Erythroblast (primary cell): ENCODE data around the gene MED13L.

Experiments
- GATA1 ChIP-seq: IDR thresholded peaks from 2 replicates; pipeline ENCODE4 v1.6.1; 2011; ENCODE audit warnings: low read depth, mild to moderate bottlenecking, control low read depth, low read length, moderate library complexity
- POLR2A ChIP-seq: IDR thresholded peaks from 2 replicates; pipeline ENCODE4 v1.6.1; 2011; ENCODE audit warnings: mild to moderate bottlenecking, low read length

DNA sequence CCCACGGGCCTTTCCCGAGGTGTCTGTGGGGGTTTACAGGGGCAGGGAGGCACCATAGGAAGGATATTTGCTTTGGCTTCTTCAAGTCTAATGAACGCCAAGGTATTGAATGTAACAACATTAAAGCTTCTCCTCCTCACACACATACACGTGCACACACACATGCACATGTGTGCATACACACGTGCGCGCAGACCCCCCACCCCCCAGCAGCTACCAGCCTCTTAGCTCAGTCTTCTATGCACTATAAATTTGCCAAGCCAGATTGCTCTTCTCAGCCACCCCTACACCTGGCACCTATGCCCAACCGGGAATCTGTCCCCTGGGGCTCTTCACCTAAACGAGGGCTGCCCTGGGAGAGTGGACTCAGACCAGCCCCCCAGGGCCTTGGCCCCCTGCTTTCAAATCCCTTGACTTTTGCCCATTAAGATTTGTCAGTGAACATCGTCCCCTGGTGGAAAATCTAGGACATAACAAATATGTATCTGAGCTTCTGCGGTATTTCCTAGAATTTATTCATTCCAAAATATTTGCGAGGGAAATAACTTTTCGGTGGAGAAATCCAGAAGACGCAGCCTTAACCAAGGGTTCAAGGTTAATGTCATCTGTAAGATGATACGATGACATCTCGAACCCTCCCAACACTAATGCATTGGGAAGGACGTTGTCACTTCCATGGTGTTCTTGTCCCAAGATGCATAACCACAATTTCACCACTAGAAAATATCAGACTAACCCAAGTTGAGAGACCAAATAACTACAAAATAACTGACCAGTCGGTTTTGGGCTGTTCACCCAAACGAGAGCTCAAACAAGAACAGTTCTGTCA lies 330.4 kb downstream of the MED13L start:
- TF ChIP-seq POLR2A (no peak), GATA1 (no peak)
